HEK293T (cell line): ENCODE data around the gene MCRS1.

Experiments
- CTCF ChIA-PET: fragments of 350-600 bp; formaldehyde crosslinking; extraction: SDS; loops from one replicate; lab custom pipeline; 2021; ENCODE audit warnings: antibody characterized with exemption, inconsistent platforms; lab: Yijun Ruan, JAX
- POLR2A ChIA-PET: fragments of 350-600 bp; formaldehyde crosslinking; extraction: SDS; loops from one replicate; lab custom pipeline; 2020; ENCODE audit warnings: antibody characterized with exemption, inconsistent platforms; lab: Yijun Ruan, JAX
- DNase-seq: peaks from one replicate; pipeline ENCODE4 v3.0.0; 2012; ENCODE audit warnings: mixed read lengths; ENCODE audit errors: extremely low spot score
- ARNT ChIP-seq: fragments of 450-650 bp; IDR thresholded peaks from 2 replicates; pipeline ENCODE4 v1.6.1; 2017; ENCODE audit warnings: mild to moderate bottlenecking
- BHLHE40 ChIP-seq: fragments of 450-650 bp; IDR thresholded peaks from 2 replicates; pipeline ENCODE4 v1.6.1; 2016; ENCODE audit warnings: mild to moderate bottlenecking, moderate library complexity, borderline replicate concordance
- CTBP1 ChIP-seq: fragments of 450-650 bp; IDR thresholded peaks from 2 replicates; pipeline ENCODE4 v1.6.1; 2016; ENCODE audit warnings: borderline replicate concordance
- ELF4 ChIP-seq: fragments of 450-650 bp; IDR thresholded peaks from 2 replicates; pipeline ENCODE4 v1.6.1; 2017; ENCODE audit warnings: antibody characterized with exemption
- FOXA1 ChIP-seq: fragments of 450-650 bp; IDR thresholded peaks from 2 replicates; pipeline ENCODE4 v1.6.1; 2016; ENCODE audit warnings: mild to moderate bottlenecking
- FOXK2 ChIP-seq: fragments of 450-650 bp; IDR thresholded peaks from 2 replicates; pipeline ENCODE4 v1.6.1; 2016; ENCODE audit warnings: mild to moderate bottlenecking
- FOXM1 ChIP-seq: fragments of 450-650 bp; IDR thresholded peaks from 2 replicates; pipeline ENCODE4 v1.6.1; 2017; ENCODE audit warnings: mild to moderate bottlenecking, borderline replicate concordance
- HDGF ChIP-seq: fragments of 450-650 bp; IDR thresholded peaks from 2 replicates; pipeline ENCODE4 v1.6.1; 2017; ENCODE audit warnings: antibody characterized with exemption, borderline replicate concordance
- L3MBTL2 ChIP-seq: fragments of 450-650 bp; conservative IDR thresholded peaks from 2 replicates; pipeline ENCODE4 v1.6.1; 2016; ENCODE audit warnings: mild to moderate bottlenecking
- LEF1 ChIP-seq: fragments of 450-650 bp; IDR thresholded peaks from 2 replicates; pipeline ENCODE4 v1.6.1; 2017; ENCODE audit warnings: mild to moderate bottlenecking, borderline replicate concordance
- NFRKB ChIP-seq: fragments of 450-650 bp; IDR thresholded peaks from 2 replicates; pipeline ENCODE4 v1.6.1; 2016; ENCODE audit warnings: mild to moderate bottlenecking, moderate library complexity
- PKNOX1 ChIP-seq: fragments of 450-650 bp; IDR thresholded peaks from 2 replicates; pipeline ENCODE4 v1.6.1; 2016
- SP1 ChIP-seq: fragments of 450-650 bp; IDR thresholded peaks from 2 replicates; pipeline ENCODE4 v1.6.1; 2017
- SUZ12 ChIP-seq: fragments of 450-650 bp; IDR thresholded peaks from 2 replicates; pipeline ENCODE4 v1.6.1; 2016; ENCODE audit warnings: mild to moderate bottlenecking
- TARDBP ChIP-seq: fragments of 450-650 bp; IDR thresholded peaks from 2 replicates; pipeline ENCODE4 v1.6.1; 2016
- ZNF384 ChIP-seq: fragments of 450-650 bp; IDR thresholded peaks from 2 replicates; pipeline ENCODE4 v1.6.1; 2016

The MCRS1 gene

GRCh38 chr12:49583366-49584094, 15.6 kb upstream of the MCRS1 start:
- ChIA-PET CTCF (no interaction called here), POLR2A (no interaction called here)
- DNase-seq: no peak
- 0 out of 2 replicates have a peak, but pooled peaks have one; percentile 3 for TF ChIP-seq PKNOX1
- no peak for TF ChIP-seq FOXA1

GRCh38 chr12:49582850-49583249, 14.9 kb upstream of the MCRS1 start:
- CTCF ChIA-PET: no interaction called here
- POLR2A ChIA-PET: no interaction called here
- no peak for DNase-seq
- TF ChIP-seq FOXK2 (no peak), SUZ12 (no peak), BHLHE40 (no peak), ZNF384 (no peak), FOXM1 (no peak), CTBP1 (no peak), LEF1 (no peak), HDGF (no peak), NFRKB (no peak), L3MBTL2 (no peak), FOXA1 (no peak), ARNT (no peak), TARDBP (no peak), SP1 (no peak)

GRCh38 chr12:49582201-49582600, 14.3 kb upstream of the MCRS1 start:
- no peak for DNase-seq
- ChIA-PET POLR2A (interaction anchor here (0.8 kb wide), 1 partner anchor 27 kb away, joined by 3 read pairs; no protein-coding TSS in a partner anchor), CTCF (interaction anchor here (0.7 kb wide), 1 partner anchor 153 kb away, joined by 4 read pairs; no protein-coding TSS in a partner anchor)
- no peak for TF ChIP-seq ELF4
- no peak for TF ChIP-seq NFRKB
- no peak for TF ChIP-seq ARNT
- no peak for TF ChIP-seq SP1
- no peak for TF ChIP-seq BHLHE40
- no peak for TF ChIP-seq SUZ12
- no peak for TF ChIP-seq FOXA1
- TF ChIP-seq CTBP1: no peak
- TF ChIP-seq FOXM1: no peak
- TF ChIP-seq TARDBP: no peak
- TF ChIP-seq FOXK2: no peak
- TF ChIP-seq ZNF384: no peak
- TF ChIP-seq HDGF: no peak

- ChIA-PET CTCF (interaction anchor here (0.7 to 2.1 kb wide), 15 partner anchors 9 to 305 kb away, joined by 3 to 10 read pairs (median 4); partner anchors contain the start of gene SPATS2), POLR2A (interaction anchor here (1.0 to 1.7 kb wide), 5 partner anchors 13 to 214 kb away, joined by 3 to 6 read pairs (median 3); partner anchors contain the start of genes PRPF40B and SPATS2)
- peak; percentile 84 for DNase-seq
- peak; percentile 92 for TF ChIP-seq PKNOX1
- no peak for TF ChIP-seq FOXK2
Measured at GRCh38 chr12:49580572-49581535, 12.9 kb upstream of the MCRS1 start.

- no peak for DNase-seq
- CTCF ChIA-PET: interaction anchor here (0.8 to 1.4 kb wide), 2 partner anchors 25 to 219 kb away, joined by 3 to 4 read pairs; no protein-coding TSS in a partner anchor
- no peak for TF ChIP-seq SP1
- TF ChIP-seq NFRKB: no peak
- no peak for TF ChIP-seq FOXA1
- no peak for TF ChIP-seq ELF4
- no peak for TF ChIP-seq BHLHE40
- no peak for TF ChIP-seq FOXK2
- TF ChIP-seq FOXM1: no peak
- TF ChIP-seq SUZ12: no peak
- no peak for TF ChIP-seq PKNOX1
- no peak for TF ChIP-seq HDGF
- no peak for TF ChIP-seq LEF1
- TF ChIP-seq ARNT: no peak
- TF ChIP-seq CTBP1: no peak
- no peak for TF ChIP-seq L3MBTL2
- POLR2A ChIA-PET: interaction anchor here (0.7 to 2.1 kb wide), 3 partner anchors 212 to 256 kb away, joined by 3 to 5 read pairs (median 3); partner anchors contain the start of genes SPATS2 and TROAP
Measured at GRCh38 chr12:49578471-49579112, 10.7 kb upstream of the MCRS1 start.
